Small intestine (tissue), 7 donors: Measurements from ENCODE around the gene TRANK1. TPM values are rescaled to one million over a fixed set of nuclear protein-coding genes. Genes with fewer than 3 reads are reported as not detected.
A peak's percentile ranks its signal among the peaks of the same experiment; 100 is the strongest.

Source experiments
- DNase-seq, 2 donors: peaks; one replicate each; pipeline versions ENCODE4 v3.0.0 to v3.0.0-alpha.2; 2013
- FAIRE-seq: peaks from 2 replicates; lab custom pipeline; 2012; peaks lifted over from hg19 to GRCh38; lab: Jason Lieb, UNC
- H3K27ac ChIP-seq, 3 donors: one replicate each; pipeline ENCODE4 v1.5.1; 2013; ENCODE audit warnings: low read length in 2 of 3, mild to moderate bottlenecking in 2 of 3, control low read depth in 1 of 3, inconsistent platforms in 1 of 3, low read depth in 1 of 3, moderate library complexity in 1 of 3
- H3K27me3 ChIP-seq, 3 donors: one replicate each; pipeline ENCODE4 v1.6.1; 2013; ENCODE audit warnings: low read length in 3 of 3, inconsistent platforms in 1 of 3; ENCODE audit not compliant: control insufficient read depth in 3 of 3, insufficient read depth in 3 of 3
- H3K36me3 ChIP-seq, 3 donors: one replicate each; pipeline ENCODE4 v1.6.1; 2013; ENCODE audit warnings: low read length in 3 of 3, inconsistent platforms in 1 of 3, low read depth in 1 of 3, mild to moderate bottlenecking in 1 of 3, moderate library complexity in 1 of 3; ENCODE audit not compliant: control insufficient read depth in 3 of 3, insufficient read depth in 2 of 3
- H3K4me1 ChIP-seq, 3 donors: one replicate each; pipeline ENCODE4 v1.6.1; 2013; ENCODE audit warnings: low read length in 2 of 3, inconsistent platforms in 1 of 3, low read depth in 1 of 3, mild to moderate bottlenecking in 1 of 3, moderate library complexity in 1 of 3; ENCODE audit not compliant: control insufficient read depth in 3 of 3, insufficient read depth in 2 of 3
- H3K4me3 ChIP-seq, 3 donors: one replicate each; pipeline ENCODE4 v1.5.1; 2013; ENCODE audit warnings: low read length in 3 of 3, control low read depth in 1 of 3, inconsistent platforms in 1 of 3, low read depth in 1 of 3, mild to moderate bottlenecking in 1 of 3, moderate library complexity in 1 of 3
- H3K9me3 ChIP-seq, 2 donors: one replicate each; pipeline ENCODE4 v1.6.1; 2013; ENCODE audit warnings: low read depth in 1 of 2, low read length in 1 of 2; ENCODE audit not compliant: control insufficient read depth in 2 of 2, insufficient read depth in 1 of 2
- WGBS, 3 donors: extraction: QIAGEN DNeasy Blood & Tissue Kit; methylation state at CpG; one replicate each; pipeline ENCODE4 v1.1.7; 2013; 5-methylcytosine and 5-hydroxymethylcytosine counted together
- polyA plus RNA-seq, 4 donors: library from polyadenylated mRNA; stranded (reverse) in 3 of 4; unstranded in 1 of 4; fragments of 200-250 nt in 3 of 4; fragments of 120-200 nt in 1 of 4; gene quantifications; one replicate each; pipeline versions ENCODE4 v1.2.1 to v1.2.3, GENCODE V29; 2013
- donor health status: healthy with polysubstance abuse.
- donor health status: control.
- donor health status: control.
- donor health status: Bipolar disorder and iron deficiency.
- donor health status: healthy.

Gene TRANK1
- polyA plus RNA-seq, 4 donors: 7.1 to 23.5 (median 14.0) TPM

GRCh38 chr3:36920884-36921567, 23.8 kb downstream of the TRANK1 start:
- no peak for DNase-seq
- FAIRE-seq: no peak
- Histone ChIP-seq H3K36me3 (no peaks in the 10 kb centered on the region), H3K4me3 (no peak overlapping the region), H3K27me3 (no peaks in the 10 kb centered on the region), H3K27ac (peak overlapping the region in 1 of 3 donors; percentile 58), H3K9me3 (peaks cover 1 to 19% of the 10 kb centered on the region in 2 donors), H3K4me1 (peaks cover 2 to 6% (median 3%) of the 10 kb centered on the region in 3 donors)
- 82 to 90% (median 85%) methylated on average over 7 of the region's 7 CpGs for WGBS, 3 donors

- DNase-seq (peak; percentile 71 to 93), FAIRE-seq (no peak)
- Histone ChIP-seq H3K27me3 (no peaks in the 10 kb centered on the region), H3K9me3 (peaks cover 1 to 19% of the 10 kb centered on the region in 2 donors), H3K36me3 (no peaks in the 10 kb centered on the region), H3K4me3 (no peak overlapping the region), H3K27ac (peak overlapping the region in 1 of 3 donors; percentile 61), H3K4me1 (peaks cover 2 to 6% (median 3%) of the 10 kb centered on the region in 3 donors)
- WGBS, 3 donors: 32 to 63% (median 40%) methylated on average over 4 of the region's 4 CpGs
Measured at GRCh38 chr3:36919439-36920160, 25.3 kb downstream of the TRANK1 start.

- peaks cover 0 to 6% (median 3%) of the 10 kb centered on the region in 3 donors for H3K4me1 ChIP-seq
- no peaks in the 10 kb centered on the region for H3K36me3 ChIP-seq
- H3K9me3 ChIP-seq: peaks cover 1 to 19% of the 10 kb centered on the region in 2 donors
- H3K27ac ChIP-seq: no peak overlapping the region
- no peak for FAIRE-seq
- no peaks in the 10 kb centered on the region for H3K27me3 ChIP-seq
- WGBS, 3 donors: 62 to 63% (median 63%) methylated on average over 2 of the region's 2 CpGs
- DNase-seq: no peak
- H3K4me3 ChIP-seq: no peak overlapping the region
Measured at GRCh38 chr3:36918050-36918449, 26.8 kb downstream of the TRANK1 start.

- peak overlapping the region in 1 of 3 donors; percentile 18 for H3K4me3 ChIP-seq
Measured at GRCh38 chr3:36911990-36912804, 32.7 kb downstream of the TRANK1 start.

GRCh38 chr3:36909666-36910065, 35.2 kb downstream of the TRANK1 start:
- FAIRE-seq (no peak), DNase-seq (no peak)
- no peaks in the 10 kb centered on the region for H3K9me3 ChIP-seq
- H3K27me3 ChIP-seq: no peaks in the 10 kb centered on the region
- WGBS, 3 donors: 73 to 88% (median 86%) methylated on average over 1 of the region's 1 CpG
- H3K27ac ChIP-seq: peak overlapping the region in 1 of 3 donors; percentile 25
- H3K4me3 ChIP-seq: no peak overlapping the region
- H3K36me3 ChIP-seq: no peaks in the 10 kb centered on the region
- peaks cover 11 to 14% (median 11%) of the 10 kb centered on the region in 3 donors for H3K4me1 ChIP-seq

More at GRCh38 chr3:36911990-36912804, 32.7 kb downstream of the TRANK1 start:
- no peaks in the 10 kb centered on the region for H3K36me3 ChIP-seq
- peaks cover 9 to 12% (median 11%) of the 10 kb centered on the region in 3 donors for H3K4me1 ChIP-seq
- no peak for FAIRE-seq
- H3K27ac ChIP-seq: peak overlapping the region; percentile 7 to 96 (median 68)
- H3K27me3 ChIP-seq: no peaks in the 10 kb centered on the region
- DNase-seq: peak; percentile 39 to 67
- WGBS, 3 donors: 19 to 30% (median 28%) methylated on average over 4 of the region's 4 CpGs
- no peaks in the 10 kb centered on the region for H3K9me3 ChIP-seq

DNA sequence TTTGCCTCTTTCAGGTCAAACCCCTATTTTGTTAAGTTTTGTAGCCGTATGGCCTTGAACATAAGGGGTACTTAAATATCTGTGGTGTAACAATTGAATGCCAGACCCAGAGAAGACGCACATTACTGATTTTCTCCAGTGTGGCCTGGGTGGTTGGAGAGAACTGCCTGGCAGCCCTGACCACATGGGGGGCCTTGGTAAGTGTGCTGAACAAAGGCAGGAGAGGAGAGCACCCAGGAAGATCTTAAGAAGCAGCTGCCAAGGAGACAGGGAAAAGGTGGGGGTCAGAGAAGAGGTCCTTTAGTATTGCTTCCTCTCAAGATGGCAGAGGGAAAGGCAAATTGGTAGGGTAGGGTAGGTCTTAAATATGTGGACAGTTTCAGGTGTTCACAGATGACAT, 35.7 kb downstream of the TRANK1 start:
- peaks cover 11 to 14% (median 11%) of the 10 kb centered on the region in 3 donors for H3K4me1 ChIP-seq
- no peaks in the 10 kb centered on the region for H3K27me3 ChIP-seq
- H3K9me3 ChIP-seq: no peaks in the 10 kb centered on the region
- no peaks in the 10 kb centered on the region for H3K36me3 ChIP-seq
- 90 to 96% (median 95%) methylated on average over 2 of the region's 2 CpGs for WGBS, 3 donors
- H3K27ac ChIP-seq: peak overlapping the region; percentile 25 to 90 (median 71)
- no peak for DNase-seq
- H3K4me3 ChIP-seq: no peak overlapping the region
- no peak for FAIRE-seq

- FAIRE-seq (no peak), DNase-seq (no peak)
- Histone ChIP-seq H3K27ac (peak overlapping the region; percentile 71 to 90 (median 75)), H3K9me3 (no peaks in the 10 kb centered on the region), H3K36me3 (no peaks in the 10 kb centered on the region), H3K4me1 (peaks cover 11 to 14% (median 11%) of the 10 kb centered on the region in 3 donors), H3K4me3 (peak overlapping the region in 2 of 3 donors; percentile 44 to 84), H3K27me3 (no peaks in the 10 kb centered on the region)
- WGBS, 3 donors: 72 to 90% (median 85%) methylated on average over 1 of the region's 1 CpG
Measured at GRCh38 chr3:36908647-36909180, 36.1 kb downstream of the TRANK1 start.
